CD14-positive monocyte (primary cell): Measurements from ENCODE around the gene CACNA1C. TPM values are rescaled to one million over a fixed set of nuclear protein-coding genes. Genes with fewer than 3 reads are reported as not detected.

Source experiments
- DNase-seq, 3 donors: peaks; one replicate each; pipeline ENCODE4 v3.0.0-alpha.2; 2011 to 2022
- H2AFZ ChIP-seq: 2 replicates; pipeline ENCODE4 v1.6.0; 2012; ENCODE audit warnings: mild to moderate bottlenecking, low read depth, low read length, inconsistent platforms; ENCODE audit not compliant: insufficient read depth, poor library complexity, severe bottlenecking
- H3K27ac ChIP-seq, 2 donors: 1 replicate in 1 of 2; 2 replicates in 1 of 2; pipeline ENCODE4 v1.5.1; 2012 to 2013; ENCODE audit warnings: low read length in 2 of 2, control low read depth in 1 of 2, inconsistent platforms in 1 of 2, low read depth in 1 of 2, mild to moderate bottlenecking in 1 of 2
- H3K27me3 ChIP-seq, 2 donors: one replicate each; pipeline versions ENCODE4 v1.6.0 to v1.6.1; 2011 to 2013; ENCODE audit warnings: low read length in 2 of 2; ENCODE audit not compliant: control insufficient read depth in 2 of 2, insufficient read depth in 2 of 2
- H3K36me3 ChIP-seq, 2 donors: replicated peaks in 1 of 2; 1 replicate in 1 of 2; 2 replicates in 1 of 2; pipeline versions ENCODE4 v1.5.1 to v1.6.1; 2012 to 2013; ENCODE audit warnings: low read length in 2 of 2, control low read depth in 1 of 2, inconsistent platforms in 1 of 2, mild to moderate bottlenecking in 1 of 2; ENCODE audit not compliant: insufficient read depth in 2 of 2, control insufficient read depth in 1 of 2
- H3K4me1 ChIP-seq, 2 donors: 1 replicate in 1 of 2; 2 replicates in 1 of 2; pipeline versions ENCODE4 v1.5.1 to v1.6.1; 2012 to 2013; ENCODE audit warnings: low read length in 2 of 2, control low read depth in 1 of 2, inconsistent platforms in 1 of 2, mild to moderate bottlenecking in 1 of 2, moderate library complexity in 1 of 2; ENCODE audit not compliant: insufficient read depth in 2 of 2, control insufficient read depth in 1 of 2
- H3K4me2 ChIP-seq: replicated peaks from 2 replicates; pipeline ENCODE3; 2012; ENCODE audit warnings: low read length, moderate library complexity, mild to moderate bottlenecking; ENCODE audit not compliant: poor library complexity, severe bottlenecking; ENCODE audit errors: extremely low read depth
- H3K4me3 ChIP-seq, 3 experiments: fragments of 200-600 bp in 1 of 3; sonication (generic) in 1 of 3; replicated peaks in 1 of 3; 1 replicate in 2 of 3; 2 replicates in 1 of 3; pipeline ENCODE4 v1.5.1; 2011 to 2013; ENCODE audit warnings: low read length in 3 of 3, mild to moderate bottlenecking in 3 of 3, control low read depth in 2 of 3, low read depth in 2 of 3, inconsistent platforms in 1 of 3, moderate library complexity in 1 of 3
- H3K79me2 ChIP-seq: 2 replicates; pipeline ENCODE4 v1.6.0; 2012; ENCODE audit warnings: mild to moderate bottlenecking, control low read depth, inconsistent platforms, low read length, moderate library complexity; ENCODE audit not compliant: insufficient read depth
- H3K9ac ChIP-seq: 2 replicates; pipeline ENCODE4 v1.6.0; 2017; ENCODE audit warnings: low read length, mild to moderate bottlenecking; ENCODE audit not compliant: insufficient read depth, poor library complexity, severe bottlenecking
- H3K9me3 ChIP-seq, 2 donors: replicated peaks in 1 of 2; 1 replicate in 1 of 2; 2 replicates in 1 of 2; pipeline versions ENCODE4 v1.5.1 to v1.6.1; 2012 to 2013; ENCODE audit warnings: low read length in 2 of 2, control low read depth in 1 of 2; ENCODE audit not compliant: control insufficient read depth in 1 of 2, insufficient read depth in 1 of 2
- H4K20me1 ChIP-seq: 2 replicates; pipeline ENCODE4 v1.6.0; 2012; ENCODE audit warnings: mild to moderate bottlenecking, low read length, control low read depth, moderate library complexity; ENCODE audit not compliant: insufficient read depth
- H3K27ac Mint-ChIP-seq, 7 donors: one replicate each; pipeline ENCODE4 v1.8.0; 2020; ENCODE audit warnings: mild to moderate bottlenecking in 7 of 7, mixed read lengths in 7 of 7, moderate library complexity in 6 of 7, inconsistent platforms in 2 of 7
- H3K27me3 Mint-ChIP-seq, 3 donors: one replicate each; pipeline ENCODE4 v1.8.0; 2021 to 2022; ENCODE audit warnings: low read depth in 3 of 3, mild to moderate bottlenecking in 3 of 3, mixed read lengths in 3 of 3, moderate library complexity in 3 of 3, inconsistent platforms in 1 of 3
- H3K36me3 Mint-ChIP-seq, 2 donors: one replicate each; pipeline ENCODE4 v1.8.0; 2020; ENCODE audit warnings: mixed read lengths in 2 of 2, inconsistent platforms in 1 of 2, mild to moderate bottlenecking in 1 of 2
- H3K4me1 Mint-ChIP-seq: one replicate; pipeline ENCODE4 v1.8.0; 2020; ENCODE audit warnings: mild to moderate bottlenecking, mixed read lengths
- H3K4me3 Mint-ChIP-seq, 2 donors: one replicate each; pipeline ENCODE4 v1.8.0; 2020; ENCODE audit warnings: mild to moderate bottlenecking in 2 of 2, mixed read lengths in 2 of 2, moderate library complexity in 1 of 2
- H3K9me3 Mint-ChIP-seq, 7 donors: one replicate each; pipeline ENCODE4 v1.8.0; 2020 to 2022; ENCODE audit warnings: mixed read lengths in 7 of 7, mild to moderate bottlenecking in 6 of 7, moderate library complexity in 6 of 7, inconsistent platforms in 2 of 7
- WGBS: methylation state at CpG from one replicate; pipeline ENCODE4 v1.1.5; 2013; ENCODE audit warnings: missing lambda C conversion rate; ENCODE audit not compliant: insufficient coverage; 5-methylcytosine and 5-hydroxymethylcytosine counted together
- intact Hi-C, 2 donors: fragments of 100-400 bp; cut with micrococcal nuclease; formaldehyde crosslinking; loops; one replicate each; pipeline versions ENCODE4 v1.15.0 to v1.15.1; 2023
- polyA plus RNA-seq, 3 donors: library from polyadenylated mRNA; depleted of rRNA in 1 of 3; unstranded in 2 of 3; stranded (reverse) in 1 of 3; fragments of 300-500 nt in 2 of 3; fragments of >200 nt in 1 of 3; fragmentation: Illumina TruSeq in 2 of 3; gene quantifications; 1 replicate in 2 of 3; 2 replicates in 1 of 3; pipeline ENCODE4 v1.2.3, GENCODE V29; 2012 to 2021
- TF ChIP-seq, protein P1 (sequence below): fragments of 200-600 bp; IDR thresholded peaks from one replicate; pipeline ENCODE4 v1.8.0; 2022; ENCODE audit warnings: antibody characterized with exemption, mild to moderate bottlenecking

The CACNA1C gene
- polyA plus RNA-seq, 3 donors, result not detected

- no peak overlapping the region for H3K4me3 ChIP-seq
- H3K9ac ChIP-seq, result no peak overlapping the region
- no peak overlapping the region for H2AFZ ChIP-seq
- Mint-ChIP-seq H3K9me3 (peaks cover 0 to 12% (median 5%) of the 10 kb centered on the region in 7 donors), H3K4me3 (peak overlapping the region in 1 of 2 donors; percentile 35), H3K27ac (peak overlapping the region in 2 of 7 donors; percentile 49 to 65), H3K27me3 (no peaks in the 10 kb centered on the region), H3K4me1 (peaks cover 30% of the 10 kb centered on the region), H3K36me3 (peaks cover 0 to 3% of the 10 kb centered on the region in 2 donors)
- H3K36me3 ChIP-seq, result no peaks in the 10 kb centered on the region
- peak overlapping the region; percentile 3 for H3K4me2 ChIP-seq
- no peaks in the 10 kb centered on the region for H3K79me2 ChIP-seq
- WGBS, result 0% methylated on average over 1 of the region's 5 CpGs
- peak; percentile 49 to 63 (median 60) for DNase-seq
- no peaks in the 10 kb centered on the region for H4K20me1 ChIP-seq
- TF ChIP-seq, protein P1, sequence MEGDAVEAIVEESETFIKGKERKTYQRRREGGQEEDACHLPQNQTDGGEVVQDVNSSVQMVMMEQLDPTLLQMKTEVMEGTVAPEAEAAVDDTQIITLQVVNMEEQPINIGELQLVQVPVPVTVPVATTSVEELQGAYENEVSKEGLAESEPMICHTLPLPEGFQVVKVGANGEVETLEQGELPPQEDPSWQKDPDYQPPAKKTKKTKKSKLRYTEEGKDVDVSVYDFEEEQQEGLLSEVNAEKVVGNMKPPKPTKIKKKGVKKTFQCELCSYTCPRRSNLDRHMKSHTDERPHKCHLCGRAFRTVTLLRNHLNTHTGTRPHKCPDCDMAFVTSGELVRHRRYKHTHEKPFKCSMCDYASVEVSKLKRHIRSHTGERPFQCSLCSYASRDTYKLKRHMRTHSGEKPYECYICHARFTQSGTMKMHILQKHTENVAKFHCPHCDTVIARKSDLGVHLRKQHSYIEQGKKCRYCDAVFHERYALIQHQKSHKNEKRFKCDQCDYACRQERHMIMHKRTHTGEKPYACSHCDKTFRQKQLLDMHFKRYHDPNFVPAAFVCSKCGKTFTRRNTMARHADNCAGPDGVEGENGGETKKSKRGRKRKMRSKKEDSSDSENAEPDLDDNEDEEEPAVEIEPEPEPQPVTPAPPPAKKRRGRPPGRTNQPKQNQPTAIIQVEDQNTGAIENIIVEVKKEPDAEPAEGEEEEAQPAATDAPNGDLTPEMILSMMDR, result no peak
- intact Hi-C loops, result no loop called here
- H3K27me3 ChIP-seq, result no peaks in the 10 kb centered on the region
- H3K9me3 ChIP-seq, result no peaks in the 10 kb centered on the region
- peaks cover 25 to 31% of the 10 kb centered on the region in 2 donors for H3K4me1 ChIP-seq
- H3K27ac ChIP-seq, result peak overlapping the region in 1 of 2 donors; percentile 17
Observed at GRCh38 chr12:2309647-2310046, 256.9 kb downstream of the CACNA1C start.

GRCh38 chr12:2311020-2311778 is 258.4 kb downstream of the CACNA1C start:
- H3K9ac ChIP-seq, result no peak overlapping the region
- H4K20me1 ChIP-seq, result no peaks in the 10 kb centered on the region
- Mint-ChIP-seq H3K9me3 (peaks cover 0 to 12% (median 5%) of the 10 kb centered on the region in 7 donors), H3K36me3 (peaks cover 0 to 1% of the 10 kb centered on the region in 2 donors), H3K4me3 (no peak overlapping the region), H3K27me3 (no peaks in the 10 kb centered on the region), H3K27ac (no peak overlapping the region), H3K4me1 (peaks cover 23% of the 10 kb centered on the region)
- peaks cover 17 to 23% of the 10 kb centered on the region in 2 donors for H3K4me1 ChIP-seq
- no peak for DNase-seq
- no peaks in the 10 kb centered on the region for H3K79me2 ChIP-seq
- H3K27me3 ChIP-seq, result no peaks in the 10 kb centered on the region
- TF ChIP-seq, protein P1, result no peak
- 85% methylated on average over 14 of the region's 15 CpGs for WGBS
- H3K9me3 ChIP-seq, result no peaks in the 10 kb centered on the region
- no peak overlapping the region for H3K27ac ChIP-seq
- H3K4me2 ChIP-seq, result no peak overlapping the region
- intact Hi-C loops, result no loop called here
- H3K36me3 ChIP-seq, result no peaks in the 10 kb centered on the region
- no peak overlapping the region for H3K4me3 ChIP-seq
- H2AFZ ChIP-seq, result no peak overlapping the region
